Smooth muscle cell (in vitro differentiated cells): ENCODE data around the gene PARP6. TPM values are rescaled to one million over a fixed set of nuclear protein-coding genes. Genes with fewer than 3 reads are reported as not detected.
A peak's percentile ranks its signal among the peaks of the same experiment; 100 is the strongest.

Experiments used
- DNase-seq: peaks from one replicate; lab custom pipeline; 2025; ENCODE audit not compliant: unreplicated experiment; lab: John Stamatoyannopoulos, UW
- H2AFZ ChIP-seq: fragments of 200-600 bp; sonication (generic); 2 replicates; pipeline ENCODE4 v1.6.0; 2016; ENCODE audit warnings: antibody characterized with exemption, low read depth, mild to moderate bottlenecking
- H3F3A ChIP-seq: fragments of 200-600 bp; sonication (generic); 2 replicates; pipeline ENCODE4 v1.6.0; 2017; ENCODE audit warnings: antibody characterized with exemption, low read depth
- H3K27ac ChIP-seq: fragments of 200-600 bp; sonication (generic); 2 replicates; pipeline ENCODE4 v1.5.1; 2016; ENCODE audit warnings: low read depth, mild to moderate bottlenecking
- H3K27me3 ChIP-seq: fragments of 200-600 bp; sonication (generic); 2 replicates; pipeline ENCODE4 v1.6.1; 2016; ENCODE audit warnings: low read depth, mild to moderate bottlenecking
- H3K36me3 ChIP-seq: fragments of 200-600 bp; sonication (generic); 2 replicates; pipeline ENCODE4 v1.5.1; 2016; ENCODE audit warnings: low read depth
- H3K4me1 ChIP-seq: fragments of 200-600 bp; sonication (generic); 2 replicates; pipeline ENCODE4 v1.5.1; 2016; ENCODE audit warnings: low read depth
- H3K4me2 ChIP-seq: fragments of 200-600 bp; sonication (generic); 2 replicates; pipeline ENCODE4 v1.6.0; 2016; ENCODE audit warnings: mild to moderate bottlenecking
- H3K4me3 ChIP-seq: fragments of 200-600 bp; sonication (generic); 2 replicates; pipeline ENCODE4 v1.5.1; 2016; ENCODE audit warnings: mild to moderate bottlenecking
- H3K79me2 ChIP-seq: fragments of 200-600 bp; sonication (generic); 2 replicates; pipeline ENCODE4 v1.6.0; 2016; ENCODE audit warnings: low read depth, mild to moderate bottlenecking
- H3K9ac ChIP-seq: fragments of 200-600 bp; sonication (generic); 2 replicates; pipeline ENCODE4 v1.6.0; 2016; ENCODE audit warnings: low read depth
- H3K9me3 ChIP-seq: fragments of 200-600 bp; sonication (generic); replicated peaks from 2 replicates; pipeline ENCODE4 v1.5.1; 2016; ENCODE audit warnings: low read depth
- H4K20me1 ChIP-seq: fragments of 200-600 bp; sonication (generic); 2 replicates; pipeline ENCODE4 v1.6.0; 2016; ENCODE audit warnings: low read depth
- WGBS: methylation state at CpG from one replicate; pipeline ENCODE4 v1.1.7; 2016; ENCODE audit warnings: low lambda C conversion rate; 5-methylcytosine and 5-hydroxymethylcytosine counted together
- polyA plus RNA-seq: library from polyadenylated mRNA; unstranded; fragments of >200 nt; fragmentation: Nextera tagmentation; extraction: Ambion mirVana; gene quantifications from 2 replicates; pipeline ENCODE4 v1.2.1, GENCODE V29; 2016
- total RNA-seq: library from RNA; depleted of rRNA; stranded (reverse); fragments of >200 nt; gene quantifications from 2 replicates; pipeline ENCODE4 v1.2.3, GENCODE V29; 2014
- TF ChIP-seq, protein P1 (sequence below): fragments of 200-600 bp; sonication (generic); IDR thresholded peaks from 2 replicates; pipeline ENCODE4 v1.5.1; 2017; ENCODE audit warnings: borderline replicate concordance, mild to moderate bottlenecking, antibody characterized with exemption; ENCODE audit not compliant: insufficient read depth, poor library complexity, severe bottlenecking

The PARP6 gene
- total and polyA plus RNA-seq, 2 experiments from 2014 or later = 29.2 to 40.3 TPM

- H4K20me1 ChIP-seq = no peaks in the 10 kb centered on the region
- 0% methylated on average over 3 of the region's 3 CpGs for WGBS
- peaks cover 5% of the 10 kb centered on the region for H3K79me2 ChIP-seq
- H3K27ac ChIP-seq = peak overlapping the region; percentile 96
- peaks cover 12% of the 10 kb centered on the region for H3K4me1 ChIP-seq
- peaks cover 12% of the 10 kb centered on the region for H3F3A ChIP-seq
- peak overlapping the region; percentile 12 for H3K4me3 ChIP-seq
- no peak overlapping the region for H2AFZ ChIP-seq
- peak; percentile 38 for DNase-seq
- H3K9ac ChIP-seq = peak overlapping the region; percentile 60
- peak overlapping the region; percentile 77 for H3K4me2 ChIP-seq
- H3K27me3 ChIP-seq = no peaks in the 10 kb centered on the region
- H3K36me3 ChIP-seq = no peaks in the 10 kb centered on the region
- TF ChIP-seq, protein P1, sequence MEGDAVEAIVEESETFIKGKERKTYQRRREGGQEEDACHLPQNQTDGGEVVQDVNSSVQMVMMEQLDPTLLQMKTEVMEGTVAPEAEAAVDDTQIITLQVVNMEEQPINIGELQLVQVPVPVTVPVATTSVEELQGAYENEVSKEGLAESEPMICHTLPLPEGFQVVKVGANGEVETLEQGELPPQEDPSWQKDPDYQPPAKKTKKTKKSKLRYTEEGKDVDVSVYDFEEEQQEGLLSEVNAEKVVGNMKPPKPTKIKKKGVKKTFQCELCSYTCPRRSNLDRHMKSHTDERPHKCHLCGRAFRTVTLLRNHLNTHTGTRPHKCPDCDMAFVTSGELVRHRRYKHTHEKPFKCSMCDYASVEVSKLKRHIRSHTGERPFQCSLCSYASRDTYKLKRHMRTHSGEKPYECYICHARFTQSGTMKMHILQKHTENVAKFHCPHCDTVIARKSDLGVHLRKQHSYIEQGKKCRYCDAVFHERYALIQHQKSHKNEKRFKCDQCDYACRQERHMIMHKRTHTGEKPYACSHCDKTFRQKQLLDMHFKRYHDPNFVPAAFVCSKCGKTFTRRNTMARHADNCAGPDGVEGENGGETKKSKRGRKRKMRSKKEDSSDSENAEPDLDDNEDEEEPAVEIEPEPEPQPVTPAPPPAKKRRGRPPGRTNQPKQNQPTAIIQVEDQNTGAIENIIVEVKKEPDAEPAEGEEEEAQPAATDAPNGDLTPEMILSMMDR = no peak
- H3K9me3 ChIP-seq = no peaks in the 10 kb centered on the region
Measured at GRCh38 chr15:72237029-72237852, 35.1 kb downstream of the PARP6 start.

DNA sequence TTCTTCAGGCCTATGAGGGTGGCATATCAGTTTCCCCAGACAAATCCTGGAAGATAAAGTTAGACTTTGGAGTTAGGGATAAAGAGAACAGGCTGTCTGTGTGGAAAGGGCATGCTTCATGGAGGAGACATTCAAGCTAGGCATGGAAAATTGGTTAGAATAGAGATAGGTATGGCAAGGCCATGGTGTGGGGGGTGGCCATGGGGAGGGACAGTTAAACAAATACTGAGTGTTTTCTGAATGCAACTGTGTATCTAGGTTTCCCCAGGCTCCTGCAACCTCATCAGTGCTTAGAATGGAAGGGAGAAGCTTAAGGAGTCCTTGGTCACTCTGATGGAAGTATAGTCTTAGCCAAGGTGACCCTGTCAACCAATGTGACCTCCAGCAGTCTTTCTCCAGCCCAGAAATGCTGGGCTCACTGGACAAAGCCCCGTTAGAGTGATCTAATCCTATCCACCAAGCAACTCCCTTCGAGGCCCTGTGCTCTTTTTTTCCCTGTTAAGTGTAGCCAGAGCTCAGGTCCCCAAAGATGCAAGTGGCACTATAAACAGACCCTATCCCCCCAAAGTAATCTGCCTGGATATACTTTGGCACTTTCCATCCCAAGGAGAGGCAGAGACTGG, 35.9 kb downstream of the PARP6 start:
- H3K4me2 ChIP-seq = peak overlapping the region; percentile 77
- TF ChIP-seq, protein P1 = no peak
- no peaks in the 10 kb centered on the region for H3K36me3 ChIP-seq
- H2AFZ ChIP-seq = no peak overlapping the region
- H3K9me3 ChIP-seq = no peaks in the 10 kb centered on the region
- no peaks in the 10 kb centered on the region for H3K27me3 ChIP-seq
- H3K79me2 ChIP-seq = peaks cover 5% of the 10 kb centered on the region
- 83% methylated on average over 2 of the region's 2 CpGs for WGBS
- no peak overlapping the region for H3K4me3 ChIP-seq
- peaks cover 17% of the 10 kb centered on the region for H3F3A ChIP-seq
- no peak for DNase-seq
- peak overlapping the region; percentile 96 for H3K27ac ChIP-seq
- peak overlapping the region; percentile 60 for H3K9ac ChIP-seq
- peaks cover 17% of the 10 kb centered on the region for H3K4me1 ChIP-seq
- no peaks in the 10 kb centered on the region for H4K20me1 ChIP-seq

DNA sequence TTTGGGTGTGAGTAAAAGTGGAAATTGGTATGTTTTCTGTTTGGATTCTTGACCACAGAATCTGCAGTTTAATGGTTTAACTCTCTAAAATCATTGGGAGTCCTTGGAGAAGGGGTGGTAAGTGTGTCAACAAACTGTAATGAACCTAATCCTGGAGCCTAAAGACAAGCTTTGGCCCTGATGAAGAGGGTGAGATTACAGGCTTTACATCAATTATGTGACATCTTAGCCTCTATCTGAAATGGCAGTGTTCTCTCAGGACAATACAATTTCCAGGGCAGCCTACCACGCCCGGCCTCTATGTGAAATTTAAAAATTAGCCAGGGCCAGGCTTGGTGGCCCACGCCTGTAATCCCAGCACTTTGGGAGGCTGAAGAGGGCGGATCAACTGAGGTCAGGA, 37.1 kb downstream of the PARP6 start:
- H3K4me1 ChIP-seq = peaks cover 17% of the 10 kb centered on the region
- peaks cover 5% of the 10 kb centered on the region for H3K79me2 ChIP-seq
- no peaks in the 10 kb centered on the region for H3K36me3 ChIP-seq
- TF ChIP-seq, protein P1 = no peak
- H3K9ac ChIP-seq = no peak overlapping the region
- H4K20me1 ChIP-seq = no peaks in the 10 kb centered on the region
- no peak overlapping the region for H3K4me3 ChIP-seq
- no peak overlapping the region for H3K4me2 ChIP-seq
- no peaks in the 10 kb centered on the region for H3K27me3 ChIP-seq
- WGBS = 100% methylated on average over 4 of the region's 4 CpGs
- H2AFZ ChIP-seq = no peak overlapping the region
- no peak overlapping the region for H3K27ac ChIP-seq
- no peak for DNase-seq
- no peaks in the 10 kb centered on the region for H3K9me3 ChIP-seq
- peaks cover 22% of the 10 kb centered on the region for H3F3A ChIP-seq

- Histone ChIP-seq H3K27ac (no peak overlapping the region), H3K4me1 (peaks cover 23% of the 10 kb centered on the region), H3K27me3 (no peaks in the 10 kb centered on the region), H4K20me1 (peaks cover 3% of the 10 kb centered on the region), H2AFZ (no peak overlapping the region), H3K9me3 (no peaks in the 10 kb centered on the region), H3K4me2 (no peak overlapping the region), H3K79me2 (peaks cover 15% of the 10 kb centered on the region), H3K9ac (no peak overlapping the region), H3K4me3 (no peak overlapping the region), H3K36me3 (no peaks in the 10 kb centered on the region), H3F3A (peaks cover 30% of the 10 kb centered on the region)
- 97% methylated on average over 6 of the region's 6 CpGs for WGBS
- DNase-seq = no peak
- TF ChIP-seq, protein P1 = no peak
Measured at GRCh38 chr15:72233769-72234168, 38.6 kb downstream of the PARP6 start.
